ENCODE data around the gene HPSE2.

DNA sequence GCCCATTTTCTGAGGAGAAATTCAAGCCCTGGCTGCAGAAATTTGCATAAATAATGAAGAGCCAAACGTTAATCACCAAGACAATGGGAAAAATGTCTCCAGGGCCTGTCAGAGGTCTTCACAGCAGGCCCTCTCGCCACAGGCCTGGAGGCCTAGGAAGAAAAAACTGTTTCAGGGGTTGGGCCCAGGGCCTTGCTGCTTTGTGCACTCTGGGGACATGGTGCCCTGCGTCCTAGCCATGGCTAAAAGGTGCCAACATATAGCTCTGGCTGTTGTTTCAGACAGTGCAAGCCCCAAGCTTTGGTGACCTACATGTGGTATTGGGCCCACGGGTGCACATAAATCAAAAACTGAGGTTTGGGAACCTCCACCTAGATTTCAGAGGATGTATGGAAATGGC is 796.9 kb downstream of the HPSE2 start:
- TF ChIP-seq POLR2A (IDR thresholded peaks at IDR 0.05; ENCODE audit: low read length) (no peak), GATA1 (IDR thresholded peaks at IDR 0.05; ENCODE audit: low read depth, low read length) (no peak)
